LNCAP (cell line): Measurements from ENCODE around the gene INPP5D.

Experiments
- TF ChIP-seq, protein P1 (sequence below): fragments of 450-650 bp; IDR thresholded peaks from 2 replicates; pipeline ENCODE4 v1.5.1; 2017; ENCODE audit warnings: mild to moderate bottlenecking

INPP5D gene

DNA sequence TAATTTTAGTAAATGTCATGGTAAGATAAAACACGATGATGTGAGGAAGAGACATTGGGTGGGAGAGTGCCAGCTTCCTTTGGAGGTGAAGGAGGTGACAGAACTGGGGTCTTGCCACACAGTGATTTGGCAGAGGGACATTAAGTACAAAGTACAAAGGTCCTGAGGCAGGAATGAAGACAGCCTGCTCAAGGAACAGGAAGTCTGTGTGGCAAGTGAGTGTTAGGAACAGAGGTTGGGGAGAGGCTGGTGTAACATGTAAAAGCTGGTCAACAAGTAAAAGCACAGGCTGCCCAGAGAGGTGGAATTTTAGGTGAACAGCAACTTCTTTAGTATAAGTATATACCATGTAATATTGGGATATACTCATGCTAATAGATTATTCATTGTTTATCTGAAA lies 73.1 kb downstream of the INPP5D start:
- TF ChIP-seq, protein P1, sequence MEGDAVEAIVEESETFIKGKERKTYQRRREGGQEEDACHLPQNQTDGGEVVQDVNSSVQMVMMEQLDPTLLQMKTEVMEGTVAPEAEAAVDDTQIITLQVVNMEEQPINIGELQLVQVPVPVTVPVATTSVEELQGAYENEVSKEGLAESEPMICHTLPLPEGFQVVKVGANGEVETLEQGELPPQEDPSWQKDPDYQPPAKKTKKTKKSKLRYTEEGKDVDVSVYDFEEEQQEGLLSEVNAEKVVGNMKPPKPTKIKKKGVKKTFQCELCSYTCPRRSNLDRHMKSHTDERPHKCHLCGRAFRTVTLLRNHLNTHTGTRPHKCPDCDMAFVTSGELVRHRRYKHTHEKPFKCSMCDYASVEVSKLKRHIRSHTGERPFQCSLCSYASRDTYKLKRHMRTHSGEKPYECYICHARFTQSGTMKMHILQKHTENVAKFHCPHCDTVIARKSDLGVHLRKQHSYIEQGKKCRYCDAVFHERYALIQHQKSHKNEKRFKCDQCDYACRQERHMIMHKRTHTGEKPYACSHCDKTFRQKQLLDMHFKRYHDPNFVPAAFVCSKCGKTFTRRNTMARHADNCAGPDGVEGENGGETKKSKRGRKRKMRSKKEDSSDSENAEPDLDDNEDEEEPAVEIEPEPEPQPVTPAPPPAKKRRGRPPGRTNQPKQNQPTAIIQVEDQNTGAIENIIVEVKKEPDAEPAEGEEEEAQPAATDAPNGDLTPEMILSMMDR = no peak

- TF ChIP-seq, protein P1 = no peak
Measured at GRCh38 chr2:233135421-233135820, 75.3 kb downstream of the INPP5D start.

DNA sequence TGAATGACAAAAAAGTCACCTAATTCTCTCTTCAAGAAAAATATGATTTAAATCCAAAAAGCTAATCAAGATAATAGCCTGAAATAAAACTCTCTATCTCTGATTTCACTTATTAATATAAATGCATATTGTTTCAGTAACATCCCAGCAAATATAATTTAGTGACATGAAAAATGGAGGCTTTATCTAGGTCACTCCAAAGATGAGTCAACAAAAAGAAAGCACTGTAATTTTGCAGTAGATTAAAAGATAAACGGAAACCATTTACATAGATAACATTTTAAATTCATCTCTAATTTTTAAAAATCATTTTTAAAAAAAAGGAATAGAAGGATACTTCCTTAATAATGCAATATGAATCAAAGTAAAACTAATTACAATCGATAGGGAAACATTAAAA lies 76.9 kb downstream of the INPP5D start:
- TF ChIP-seq, protein P1 = no peak

DNA sequence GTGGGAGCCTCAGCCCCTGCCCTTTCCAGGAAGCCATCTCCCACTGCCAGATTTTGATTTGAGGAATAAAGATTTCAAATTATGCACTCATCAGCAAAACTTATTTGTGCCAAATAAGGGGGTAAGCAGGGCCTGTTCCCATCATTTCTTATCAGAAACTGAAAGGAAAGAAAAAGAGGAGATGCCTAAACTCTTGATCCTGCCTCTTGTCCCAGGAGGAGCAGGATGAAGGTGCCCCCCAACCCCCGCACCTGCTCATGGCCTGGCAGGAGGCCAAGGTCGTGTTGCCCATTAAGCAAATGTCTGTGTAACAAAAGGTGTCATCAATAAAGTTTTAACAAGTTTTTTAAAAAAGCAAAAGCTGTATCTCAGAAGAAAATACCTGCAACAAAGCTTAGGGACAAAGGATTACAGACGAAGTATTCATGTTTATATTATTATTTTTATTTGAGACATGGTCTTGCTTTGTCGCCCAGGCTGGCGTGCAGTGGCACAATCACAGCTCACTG lies 80.0 kb downstream of the INPP5D start:
- TF ChIP-seq, protein P1 = no peak

- TF ChIP-seq, protein P1 = no peak
Measured at GRCh38 chr2:233140978-233141377, 80.8 kb downstream of the INPP5D start.

DNA sequence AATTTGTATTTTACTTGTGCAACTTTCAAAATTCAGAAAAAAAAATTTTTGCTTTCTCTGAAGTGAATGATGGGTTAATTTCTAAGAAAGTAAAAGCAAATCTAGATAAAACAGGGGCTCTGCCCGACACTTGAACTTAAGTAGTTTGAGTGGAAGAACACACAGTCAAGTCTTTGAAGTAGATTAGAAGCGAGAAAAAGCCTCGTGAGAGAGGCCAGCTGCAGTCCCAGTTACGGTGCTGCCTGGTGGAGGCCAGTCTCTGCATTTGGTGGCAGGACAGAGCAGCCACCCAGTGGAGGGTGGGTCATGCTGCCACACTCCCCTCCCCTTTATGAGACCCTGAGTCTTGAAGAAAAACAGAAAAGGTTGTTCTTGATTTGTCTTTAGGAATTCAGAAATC lies 81.8 kb downstream of the INPP5D start:
- TF ChIP-seq, protein P1 = no peak

GRCh38 chr2:233142355-233142897 lies 82.3 kb downstream of the INPP5D start:
- TF ChIP-seq, protein P1 = no peak
